PC-3 (cell line): ENCODE measurements around the gene ARF1. TPM values are rescaled to one million over a fixed set of nuclear protein-coding genes. Genes with fewer than 3 reads are reported as not detected.

Experiments
- ATAC-seq: fragments of 200-7000 bp; cut with Tn5 transposase; 2 replicates; pipeline ENCODE4 v1.9.1; 2020; ENCODE audit warnings: mild to moderate bottlenecking, moderate library complexity
- BruUV-seq: library from RNA; stranded (reverse); fragments of 400-500 nt; replicated peaks from 2 replicates; lab custom pipeline; 2021; lab: Mats Ljungman, UMichigan
- CTCF ChIA-PET: fragments of 300-600 bp; sonication (Branson Sonifier 250); formaldehyde crosslinking; loops from one replicate; lab custom pipeline; 2022; ENCODE audit warnings: antibody characterized with exemption; lab: Charles Lee
- POLR2A ChIA-PET: fragments of 300-600 bp; sonication (Branson Sonifier 250); formaldehyde crosslinking; loops from one replicate; lab custom pipeline; 2022; ENCODE audit warnings: antibody characterized with exemption; ENCODE audit not compliant: unreplicated experiment; lab: Charles Lee
- DNase-seq: peaks from one replicate; pipeline ENCODE4 v3.0.0-alpha.2; 2015
- H2AFZ ChIP-seq: fragments of 300-600 bp; sonication (generic); 2 replicates; pipeline ENCODE4 v1.6.0; 2016; ENCODE audit warnings: antibody characterized with exemption, low read length
- H3F3A ChIP-seq: fragments of 300-600 bp; sonication (generic); one replicate; pipeline ENCODE4 v1.6.0; 2017; ENCODE audit warnings: antibody characterized with exemption, low read length, control low read depth, mild to moderate bottlenecking; ENCODE audit not compliant: unreplicated experiment
- H3K27ac ChIP-seq: fragments of 300-600 bp; sonication (generic); 2 replicates; pipeline ENCODE4 v1.5.1; 2016; ENCODE audit warnings: mild to moderate bottlenecking, low read length
- H3K27me3 ChIP-seq: fragments of 300-600 bp; sonication (generic); 2 replicates; pipeline ENCODE4 v1.6.1; 2016; ENCODE audit warnings: low read length, mixed read lengths
- H3K36me3 ChIP-seq: fragments of 300-600 bp; sonication (generic); 2 replicates; pipeline ENCODE4 v1.6.1; 2016; ENCODE audit warnings: low read depth, mixed run types, low read length, mixed read lengths
- H3K4me1 ChIP-seq: fragments of 300-600 bp; sonication (generic); 2 replicates; pipeline ENCODE4 v1.5.1; 2016; ENCODE audit warnings: low read length; ENCODE audit not compliant: insufficient read depth
- H3K4me2 ChIP-seq: fragments of 300-600 bp; sonication (generic); 2 replicates; pipeline ENCODE4 v1.6.0; 2016; ENCODE audit warnings: low read length
- H3K4me3 ChIP-seq: fragments of 300-600 bp; sonication (generic); 2 replicates; pipeline ENCODE4 v1.5.1; 2016; ENCODE audit warnings: mild to moderate bottlenecking, low read length, mixed read lengths
- H3K79me2 ChIP-seq: fragments of 300-600 bp; sonication (generic); 2 replicates; pipeline ENCODE4 v1.6.1; 2017; ENCODE audit warnings: low read length, mixed read lengths
- H3K9ac ChIP-seq: fragments of 300-600 bp; sonication (generic); 2 replicates; pipeline ENCODE4 v1.6.0; 2016; ENCODE audit warnings: mild to moderate bottlenecking, low read length
- H3K9me2 ChIP-seq: fragments of 300-600 bp; sonication (generic); replicated peaks from 2 replicates; pipeline ENCODE4 v1.6.1; 2016; ENCODE audit warnings: mixed run types, low read length, mixed read lengths
- H3K9me3 ChIP-seq: fragments of 300-600 bp; sonication (generic); 2 replicates; pipeline ENCODE4 v1.6.1; 2016; ENCODE audit warnings: low read length, mixed read lengths
- H4K20me1 ChIP-seq: fragments of 300-600 bp; sonication (generic); 2 replicates; pipeline ENCODE4 v1.6.1; 2016; ENCODE audit warnings: low read length, mixed read lengths
- EZH2 ChIP-seq: fragments of 300-600 bp; sonication (generic); IDR thresholded peaks from one replicate; pipeline ENCODE4 v1.6.1; 2017; ENCODE audit warnings: antibody characterized with exemption, mild to moderate bottlenecking, low read length; ENCODE audit not compliant: unreplicated experiment
- EZH2phosphoT487 ChIP-seq: fragments of 300-600 bp; sonication (generic); IDR thresholded peaks from 2 replicates; pipeline ENCODE4 v1.6.1; 2018; ENCODE audit warnings: mild to moderate bottlenecking, antibody characterized with exemption, low read length, borderline replicate concordance
- intact Hi-C: fragments of 100-400 bp; cut with micrococcal nuclease; formaldehyde crosslinking; loops from 2 replicates; pipeline ENCODE4 v1.9.0; 2023
- total RNA-seq: library from RNA; depleted of rRNA; stranded (reverse); fragments of >200 nt; gene quantifications from 2 replicates; pipeline ENCODE4 v1.2.3, GENCODE V29; 2014
- TF ChIP-seq, protein P1 (sequence below): fragments of 300-600 bp; sonication (generic); conservative IDR thresholded peaks from 2 replicates; pipeline ENCODE4 v1.5.1; 2017; ENCODE audit warnings: antibody characterized with exemption, low read depth, mild to moderate bottlenecking, low read length

Gene ARF1
- total RNA-seq, 1 experiment from 2014 or later: 688 TPM

DNA sequence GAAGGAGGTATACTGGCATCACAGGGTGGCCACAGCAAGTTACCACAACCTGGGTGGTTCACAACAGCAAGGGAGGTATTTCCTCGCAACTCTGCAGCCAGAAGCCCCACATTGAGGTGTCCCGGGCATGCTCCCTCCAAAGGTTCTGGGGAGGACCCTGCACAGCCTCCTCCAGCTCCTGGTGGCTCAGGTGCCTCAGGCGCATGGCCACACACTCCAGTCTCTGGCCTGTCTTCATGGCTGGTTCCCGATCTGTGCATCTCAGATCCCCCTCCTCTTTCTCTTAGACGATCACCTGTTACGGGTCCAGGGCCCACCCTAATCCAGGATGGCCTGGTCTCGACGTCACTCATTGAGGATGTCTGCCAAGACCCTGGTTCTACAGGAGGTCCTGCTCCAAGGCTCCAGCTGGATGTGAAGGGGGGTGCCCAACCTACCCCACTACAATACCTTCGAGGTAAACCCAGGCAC is 6.7 kb upstream of the ARF1 start:
- no TSS peak for BruUV-seq

DNA sequence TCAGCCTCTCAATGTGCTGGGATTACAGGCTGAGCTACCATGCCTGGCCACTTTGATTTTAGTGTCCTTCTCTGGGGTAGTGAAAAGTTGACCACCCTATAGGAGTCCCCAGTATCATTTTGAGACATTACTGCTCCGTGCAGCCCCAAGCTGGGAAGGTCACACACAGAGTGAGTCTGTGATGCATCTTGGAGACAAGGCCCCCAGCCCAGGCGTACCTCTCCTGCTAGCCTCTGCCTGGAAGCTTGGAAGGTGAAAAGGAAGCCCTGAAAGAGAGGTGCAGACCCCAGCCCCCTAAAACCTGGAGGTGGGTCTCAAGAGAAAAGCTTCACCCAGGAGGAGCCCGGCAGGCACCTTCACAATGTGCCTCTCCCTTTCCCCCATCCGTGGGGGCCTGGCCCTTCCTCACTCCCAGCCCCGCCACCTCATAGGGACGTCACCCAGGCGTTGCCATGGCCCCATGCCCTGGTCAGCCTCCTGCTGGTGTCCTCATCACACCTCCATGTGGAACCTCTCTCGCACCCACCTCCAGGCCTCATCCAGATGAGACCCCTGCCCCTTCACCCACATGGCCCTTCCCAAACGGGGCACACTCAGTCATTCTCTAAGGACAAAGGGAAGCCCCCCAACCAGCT is 5.6 kb upstream of the ARF1 start:
- TF ChIP-seq EZH2phosphoT487: no peak
- CTCF ChIA-PET: no interaction called here
- intact Hi-C loops: no loop called here

More for the DNA sequence above, 6.7 kb upstream of the ARF1 start:
- Histone ChIP-seq H4K20me1 (no peaks in the 10 kb centered on the region; the same call in 1 of the 2 replicates), H2AFZ (no peak overlapping the region), H3F3A (no peaks in the 10 kb centered on the region), H3K27ac (no peak overlapping the region), H3K9me3 (no peaks in the 10 kb centered on the region), H3K9me2 (no peaks in the 10 kb centered on the region), H3K27me3 (no peaks in the 10 kb centered on the region), H3K36me3 (no peaks in the 10 kb centered on the region), H3K4me2 (no peak overlapping the region), H3K79me2 (peaks cover 19% of the 10 kb centered on the region), H3K4me1 (no peaks in the 10 kb centered on the region), H3K9ac (no peak overlapping the region), H3K4me3 (no peak overlapping the region)
- no peak for TF ChIP-seq EZH2phosphoT487
- TF ChIP-seq, protein P1, sequence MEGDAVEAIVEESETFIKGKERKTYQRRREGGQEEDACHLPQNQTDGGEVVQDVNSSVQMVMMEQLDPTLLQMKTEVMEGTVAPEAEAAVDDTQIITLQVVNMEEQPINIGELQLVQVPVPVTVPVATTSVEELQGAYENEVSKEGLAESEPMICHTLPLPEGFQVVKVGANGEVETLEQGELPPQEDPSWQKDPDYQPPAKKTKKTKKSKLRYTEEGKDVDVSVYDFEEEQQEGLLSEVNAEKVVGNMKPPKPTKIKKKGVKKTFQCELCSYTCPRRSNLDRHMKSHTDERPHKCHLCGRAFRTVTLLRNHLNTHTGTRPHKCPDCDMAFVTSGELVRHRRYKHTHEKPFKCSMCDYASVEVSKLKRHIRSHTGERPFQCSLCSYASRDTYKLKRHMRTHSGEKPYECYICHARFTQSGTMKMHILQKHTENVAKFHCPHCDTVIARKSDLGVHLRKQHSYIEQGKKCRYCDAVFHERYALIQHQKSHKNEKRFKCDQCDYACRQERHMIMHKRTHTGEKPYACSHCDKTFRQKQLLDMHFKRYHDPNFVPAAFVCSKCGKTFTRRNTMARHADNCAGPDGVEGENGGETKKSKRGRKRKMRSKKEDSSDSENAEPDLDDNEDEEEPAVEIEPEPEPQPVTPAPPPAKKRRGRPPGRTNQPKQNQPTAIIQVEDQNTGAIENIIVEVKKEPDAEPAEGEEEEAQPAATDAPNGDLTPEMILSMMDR: no peak
- no peak for TF ChIP-seq EZH2
- ATAC-seq (no peak), DNase-seq (no peak)
- intact Hi-C loops: no loop called here
- ChIA-PET CTCF (no interaction called here), POLR2A (no interaction called here)

DNA sequence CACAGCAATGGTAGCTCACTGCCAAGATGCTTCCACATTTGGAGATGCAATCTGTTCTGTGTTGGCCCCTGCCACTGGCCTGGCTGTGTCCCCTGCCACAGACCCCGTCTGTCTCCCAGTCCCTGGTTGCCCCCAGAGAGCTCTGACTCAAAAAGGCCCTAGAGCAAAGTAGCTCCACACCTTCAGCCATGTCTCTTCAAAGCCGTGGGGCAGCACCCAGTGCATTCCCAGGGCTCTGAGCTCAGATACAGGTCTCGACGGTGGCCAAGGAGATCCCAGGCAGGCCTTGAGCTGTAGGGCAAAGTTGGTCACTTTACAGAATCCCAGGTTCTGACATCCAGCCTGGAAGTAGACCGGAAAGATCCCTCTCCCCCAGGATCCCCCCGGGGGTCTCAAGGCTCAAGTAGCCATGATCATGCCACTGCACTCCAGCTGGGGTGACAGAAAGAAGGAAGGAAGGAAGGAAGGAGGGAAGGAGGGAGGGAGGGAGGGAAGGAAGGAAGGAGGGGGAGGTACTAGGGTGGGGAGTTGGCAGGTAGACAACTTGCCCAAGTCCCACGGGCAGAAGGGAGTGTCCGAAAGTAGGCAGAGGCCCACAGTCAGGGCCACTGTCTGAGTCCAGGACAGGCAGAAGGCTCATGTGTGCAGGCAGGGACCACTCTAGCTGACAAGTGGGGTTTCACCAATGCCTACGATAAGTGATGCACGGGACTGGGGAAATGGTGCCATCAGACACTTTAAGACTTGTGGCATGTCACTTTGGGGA is 4.8 kb upstream of the ARF1 start:
- H3K9me3 ChIP-seq: no peaks in the 10 kb centered on the region
- peaks cover 37% of the 10 kb centered on the region for H3K79me2 ChIP-seq
- H3K27ac ChIP-seq: no peak overlapping the region
- H3K4me2 ChIP-seq: no peak overlapping the region
- H3K36me3 ChIP-seq: no peaks in the 10 kb centered on the region
- no peaks in the 10 kb centered on the region for H3K9me2 ChIP-seq
- ATAC-seq (no peak), DNase-seq (no peak)
- peaks cover 7% of the 10 kb centered on the region; the same call in 1 of the 2 replicates for H3K4me1 ChIP-seq
- TF ChIP-seq, protein P1: no peak
- TF ChIP-seq EZH2phosphoT487 (no peak), EZH2 (no peak)
- ChIA-PET CTCF (no interaction called here), POLR2A (no interaction called here)
- no peaks in the 10 kb centered on the region for H3F3A ChIP-seq
- H3K9ac ChIP-seq: no peak overlapping the region
- no peak overlapping the region for H3K4me3 ChIP-seq
- BruUV-seq: no TSS peak
- intact Hi-C loops: no loop called here
- no peak overlapping the region for H2AFZ ChIP-seq
- no peaks in the 10 kb centered on the region for H3K27me3 ChIP-seq
- no peaks in the 10 kb centered on the region; the same call in 1 of the 2 replicates for H4K20me1 ChIP-seq

More for the DNA sequence above, 5.6 kb upstream of the ARF1 start:
- Histone ChIP-seq H3K9ac (no peak overlapping the region), H3K27ac (no peak overlapping the region), H3K27me3 (no peaks in the 10 kb centered on the region), H3K79me2 (peaks cover 30% of the 10 kb centered on the region), H4K20me1 (no peaks in the 10 kb centered on the region; the same call in 1 of the 2 replicates), H3K36me3 (no peaks in the 10 kb centered on the region), H3F3A (no peaks in the 10 kb centered on the region), H3K4me3 (no peak overlapping the region), H3K9me2 (no peaks in the 10 kb centered on the region), H2AFZ (no peak overlapping the region), H3K4me2 (no peak overlapping the region), H3K9me3 (no peaks in the 10 kb centered on the region), H3K4me1 (peaks cover 7% of the 10 kb centered on the region; the same call in 1 of the 2 replicates)
- ATAC-seq (no peak), DNase-seq (no peak)
- BruUV-seq: no TSS peak
- POLR2A ChIA-PET: no interaction called here
